Activated T-helper 1 cell treated with Interleukin-2 at 50 U/mL for 16 hours (primary cell): ENCODE measurements around the gene DENND4C.
"Not testable (repeated sequence)": the region's sequence is repeated elsewhere in the genome, so short reads cannot be mapped to it uniquely, and the experiment has no call there.

Experiments used
- DNase-seq: peaks from one replicate; pipeline ENCODE4 v3.0.0-alpha.2; 2020; ENCODE audit warnings: low read depth

The DENND4C gene

DNA sequence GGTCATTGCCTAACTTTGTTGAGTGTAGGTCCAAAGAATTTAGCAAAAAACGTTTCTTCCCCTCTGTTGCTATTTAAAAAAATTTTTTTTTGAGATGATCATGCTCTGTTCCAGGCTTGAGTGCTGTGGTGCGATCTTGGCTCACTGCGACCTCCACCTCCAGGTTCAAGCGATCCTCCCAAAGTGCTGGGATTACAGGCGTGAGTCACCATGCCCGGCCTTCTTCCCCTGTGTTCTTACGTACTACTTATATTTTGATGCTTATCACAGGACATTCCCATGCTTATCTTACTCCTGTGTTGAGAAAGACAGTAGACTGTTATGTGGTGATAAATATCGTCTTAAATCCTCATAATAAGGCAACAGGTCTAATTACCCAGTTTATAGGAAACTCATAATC lies 180.8 kb downstream of the DENND4C start:
- DNase-seq, result no peak

DNA sequence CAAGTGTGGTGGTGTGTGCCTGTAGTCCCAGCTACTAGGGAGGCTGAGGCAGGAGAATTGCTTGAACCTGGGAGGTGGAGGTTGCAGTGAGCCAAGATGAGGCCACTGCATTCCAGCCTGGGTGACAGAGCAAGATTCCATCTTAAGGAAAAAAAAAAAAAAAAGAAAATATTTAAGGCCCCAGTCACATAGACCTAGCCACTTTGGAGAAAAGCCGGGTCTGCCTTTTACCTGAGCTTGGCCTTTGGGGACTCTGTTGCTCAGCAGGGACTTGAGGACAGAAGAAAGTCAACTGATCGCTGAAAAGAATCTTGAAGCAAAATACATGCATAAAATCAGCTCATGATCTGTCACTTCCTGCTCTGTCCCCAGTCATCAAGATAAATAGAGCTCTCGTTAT lies 183.0 kb downstream of the DENND4C start:
- not testable (repeated sequence) for DNase-seq

DNA sequence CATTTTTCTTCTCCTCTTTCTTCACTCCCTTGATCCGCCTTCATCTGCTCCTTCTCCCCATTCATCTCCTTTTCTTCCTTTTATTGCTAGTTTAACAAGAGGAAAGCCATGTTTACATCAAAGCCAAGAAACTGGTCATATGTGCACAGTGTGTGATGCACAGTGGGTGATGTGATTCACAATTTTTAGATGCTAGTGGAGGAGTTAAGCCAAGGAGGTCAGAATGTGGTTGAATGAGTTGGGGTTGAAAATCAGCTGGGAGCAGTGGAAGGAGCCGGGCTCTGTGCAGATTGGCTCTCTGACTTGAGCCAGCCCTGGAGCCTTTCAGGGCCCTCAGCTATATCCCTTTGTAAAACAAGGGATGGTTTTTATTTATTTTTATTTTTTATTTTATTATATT lies 185.7 kb downstream of the DENND4C start:
- DNase-seq, result no peak

DNA sequence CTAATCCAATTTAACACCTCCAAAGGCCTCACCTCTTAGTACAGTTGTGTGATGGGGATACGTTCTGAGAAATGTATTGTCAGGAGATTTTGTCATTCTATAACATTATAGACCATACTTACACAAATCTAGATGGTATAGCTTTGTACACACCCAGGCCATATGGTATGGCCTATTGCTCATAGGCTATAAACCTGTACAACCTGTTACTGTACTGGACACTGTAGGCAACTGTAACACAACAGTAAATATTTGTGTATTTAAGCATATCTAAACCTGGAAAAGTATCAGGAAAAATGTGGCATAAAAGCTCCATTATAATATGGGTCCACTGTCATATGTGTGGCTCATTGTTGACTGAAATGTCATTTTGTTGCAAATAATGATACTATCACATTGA lies 190.4 kb downstream of the DENND4C start:
- DNase-seq, result no peak
